Measurements from ENCODE around the gene USP22.

- no peak for TF ChIP-seq CTCF (IDR thresholded peaks at IDR 0.05)
- no peak for TF ChIP-seq EP300 (IDR thresholded peaks at IDR 0.05)
Measured at GRCh38 chr17:20995873-20996723, 46.7 kb downstream of the USP22 start.

All from stomach (tissue), 4 donors.